HG03571 (cell line): ENCODE results near the gene PCP4L1.
"Not testable (repeated sequence)": the region's sequence is repeated elsewhere in the genome, so short reads cannot be mapped to it uniquely, and the experiment has no call there.

Experiments used
- ATAC-seq: cut with Tn5 transposase; IDR thresholded peaks from one replicate; pipeline ENCODE4 v1.9.1; 2021; ENCODE audit not compliant: unreplicated experiment

Gene PCP4L1

GRCh38 chr1:161258439-161259344 lies at the start of gene PCP4L1:
Gene PCP4L1 (plus strand): TSS chr1:161258745. CDS start chr1:161258975, 230 bp downstream.
- ATAC-seq = no peak

- peak; percentile 54 for ATAC-seq
Observed at GRCh38 chr1:161209790-161210409, 48.6 kb upstream of the PCP4L1 start.

GRCh38 chr1:161214369-161214768 lies 44.2 kb upstream of the PCP4L1 start:
- ATAC-seq = no peak

- ATAC-seq = no peak
Observed at GRCh38 chr1:161215076-161215475, 43.5 kb upstream of the PCP4L1 start, which contains the start of gene FCER1G. Gene FCER1G (plus strand): TSS chr1:161215295. CDS start chr1:161215322, 27 bp downstream.

DNA sequence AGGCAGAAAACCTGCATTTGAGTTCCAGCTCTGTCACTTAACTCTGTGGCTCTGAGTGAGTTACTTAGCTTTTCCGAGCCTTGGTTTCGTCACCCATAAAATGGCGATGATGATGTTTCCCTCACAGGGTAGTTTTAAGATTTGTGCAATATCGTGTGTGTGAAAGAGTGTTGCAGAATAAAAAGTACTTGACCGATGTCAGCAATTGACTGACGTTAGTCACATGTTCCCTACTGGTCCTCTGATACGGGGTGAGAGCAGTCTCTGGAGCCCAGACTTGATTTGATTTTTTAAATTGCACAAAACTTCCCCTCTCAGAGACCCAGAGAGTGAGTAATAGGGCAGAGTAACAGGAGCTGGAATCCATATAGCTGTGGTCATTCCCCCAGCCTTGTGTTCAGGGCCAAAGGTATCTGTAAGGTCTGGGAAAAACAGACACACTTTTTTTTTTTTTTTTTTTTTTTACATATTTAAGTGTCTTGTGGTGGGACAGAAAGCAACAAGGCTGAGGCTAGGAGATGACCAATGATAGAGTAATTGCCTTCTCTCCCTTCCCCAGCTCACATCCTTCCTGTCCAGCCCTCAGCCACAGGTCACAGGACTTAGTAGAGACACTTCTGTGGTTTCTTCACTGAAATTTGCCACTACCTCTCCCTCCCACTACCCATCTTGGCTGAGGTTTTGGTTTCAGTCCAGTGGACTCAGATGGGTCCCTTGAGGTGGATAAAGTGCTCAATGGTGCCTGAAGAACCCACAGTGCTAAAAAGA lies 41.4 kb upstream of the PCP4L1 start:
- peak; percentile 83 for ATAC-seq

GRCh38 chr1:161217831-161218230 lies 40.7 kb upstream of the PCP4L1 start:
- no peak for ATAC-seq

DNA sequence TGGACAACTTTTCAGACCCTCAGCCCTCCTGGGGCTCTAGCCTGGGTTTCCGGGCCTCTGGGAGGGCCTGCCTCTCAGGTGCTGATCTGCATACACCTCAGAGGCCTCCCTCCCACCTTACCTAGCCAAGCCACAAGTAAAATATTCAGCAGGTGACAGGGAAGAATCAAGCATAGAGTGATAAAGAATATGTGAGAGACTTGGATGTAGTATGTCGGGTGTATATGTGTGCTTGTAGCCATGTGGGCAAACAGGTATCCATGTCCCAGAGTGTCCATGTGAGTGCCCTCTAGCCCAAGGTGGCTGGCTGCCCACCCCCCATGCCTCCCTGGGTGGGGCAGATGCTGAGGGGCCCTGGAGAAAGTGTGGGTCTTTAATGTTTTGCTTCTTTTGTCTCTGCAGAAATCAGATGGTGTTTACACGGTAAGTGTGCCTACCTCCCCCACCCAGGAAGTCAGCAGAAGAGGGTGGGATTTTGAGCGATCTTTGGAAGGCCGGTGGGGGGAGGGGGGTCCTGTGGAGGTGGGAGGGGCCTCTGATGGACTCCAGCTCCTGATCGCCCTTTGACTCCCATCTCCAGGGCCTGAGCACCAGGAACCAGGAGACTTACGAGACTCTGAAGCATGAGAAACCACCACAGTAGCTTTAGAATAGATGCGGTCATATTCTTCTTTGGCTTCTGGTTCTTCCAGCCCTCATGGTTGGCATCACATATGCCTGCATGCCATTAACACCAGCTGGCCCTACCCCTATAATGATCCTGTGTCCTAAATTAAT lies 40.1 kb upstream of the PCP4L1 start:
- no peak for ATAC-seq

DNA sequence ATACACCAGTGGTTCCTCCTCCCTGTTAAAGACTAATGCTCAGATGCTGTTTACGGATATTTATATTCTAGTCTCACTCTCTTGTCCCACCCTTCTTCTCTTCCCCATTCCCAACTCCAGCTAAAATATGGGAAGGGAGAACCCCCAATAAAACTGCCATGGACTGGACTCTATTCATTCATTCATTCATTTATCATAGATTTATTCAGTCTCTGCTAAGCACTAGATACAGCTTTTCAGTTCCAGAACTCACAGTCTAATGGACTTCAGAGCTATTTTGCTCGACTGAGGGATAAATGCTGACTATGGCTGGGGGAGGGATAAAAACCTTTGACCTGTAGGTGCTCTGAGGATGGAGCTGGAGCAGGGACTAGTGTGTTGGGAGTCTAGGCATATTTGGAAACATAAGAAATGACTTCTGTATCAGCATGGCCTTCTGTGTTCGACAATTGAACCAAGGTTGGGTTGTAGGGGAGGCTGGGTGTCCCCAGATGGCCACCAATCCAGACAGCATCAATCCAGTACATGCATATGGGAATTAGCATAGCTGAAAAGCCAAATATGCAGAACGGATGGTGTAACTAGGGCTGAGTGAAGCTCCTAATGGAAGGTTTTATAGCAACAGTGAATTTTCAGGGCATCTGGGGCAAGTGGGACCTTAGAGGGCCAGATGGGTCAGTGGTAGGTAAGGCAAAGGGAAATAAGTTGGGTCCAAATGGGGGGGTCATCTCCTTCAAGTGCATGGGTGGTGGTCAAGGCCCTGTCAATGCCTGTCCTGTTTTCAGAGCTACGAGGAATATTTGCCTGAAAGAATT lies 39.3 kb upstream of the PCP4L1 start:
- ATAC-seq = no peak

DNA sequence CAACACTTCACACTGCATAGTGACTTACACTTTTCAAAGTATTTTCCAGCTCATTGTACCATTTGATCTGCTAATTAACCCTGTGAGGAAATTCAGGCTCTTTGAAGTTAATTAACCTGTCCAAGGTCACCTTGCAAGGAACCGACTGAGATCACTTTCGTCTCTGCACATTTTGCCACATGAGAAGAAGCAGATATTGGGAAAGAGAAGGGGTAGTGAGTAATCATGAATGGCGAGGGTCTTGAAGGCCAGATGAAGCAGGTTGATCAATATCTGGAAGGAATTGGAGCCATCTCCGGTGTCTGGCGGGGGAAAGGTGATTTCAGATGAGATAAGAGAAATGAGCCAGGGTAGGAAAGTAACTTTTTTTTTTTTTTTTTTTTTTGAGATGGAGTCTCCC lies 38.5 kb upstream of the PCP4L1 start:
- ATAC-seq = no peak

- no peak for ATAC-seq
Observed at GRCh38 chr1:161222175-161223019, 36.1 kb upstream of the PCP4L1 start.

DNA sequence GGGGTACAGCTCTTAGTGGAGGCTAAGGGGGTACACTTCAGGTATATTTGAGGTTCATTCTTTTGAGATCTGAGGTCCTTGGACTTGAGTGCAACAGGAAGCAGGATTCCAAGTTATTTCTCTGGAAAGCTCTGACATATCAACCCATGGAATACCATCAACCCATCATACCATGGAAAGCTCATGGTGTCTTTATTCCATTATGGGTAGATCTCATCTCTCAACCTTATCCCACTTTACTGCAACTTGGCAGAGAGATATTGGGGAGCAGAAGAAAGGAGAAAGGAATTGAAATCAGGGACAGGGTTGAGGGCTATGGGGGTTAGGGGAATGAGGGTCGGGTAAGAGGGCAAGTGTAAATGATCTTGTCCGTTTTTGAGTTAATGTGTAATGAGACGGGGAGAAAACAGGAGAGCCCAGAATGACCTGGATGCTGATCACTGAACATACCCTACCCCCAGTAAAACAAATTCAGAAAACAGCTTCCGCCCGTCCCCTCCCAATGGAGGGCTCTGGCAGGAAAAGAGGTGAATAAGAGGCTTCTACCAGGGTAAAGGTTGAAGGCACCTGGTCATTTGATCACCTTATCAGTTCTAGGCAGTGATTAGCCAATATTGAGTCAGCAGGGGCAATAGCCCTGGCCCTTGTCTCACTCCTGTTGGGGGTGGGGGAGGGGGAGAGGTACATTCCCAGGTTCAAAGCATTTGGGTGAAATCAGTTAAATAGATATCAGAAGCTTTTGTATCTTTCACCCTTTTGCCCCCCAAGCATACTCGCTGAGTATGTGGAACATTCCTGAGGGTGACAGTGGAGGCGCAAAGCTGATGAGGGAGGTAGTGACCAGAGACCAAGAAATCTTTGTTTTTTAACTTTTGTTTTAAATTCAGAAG lies 34.5 kb upstream of the PCP4L1 start:
- no peak for ATAC-seq

- ATAC-seq = not testable (repeated sequence)
Observed at GRCh38 chr1:161224695-161225087, 33.9 kb upstream of the PCP4L1 start.

DNA sequence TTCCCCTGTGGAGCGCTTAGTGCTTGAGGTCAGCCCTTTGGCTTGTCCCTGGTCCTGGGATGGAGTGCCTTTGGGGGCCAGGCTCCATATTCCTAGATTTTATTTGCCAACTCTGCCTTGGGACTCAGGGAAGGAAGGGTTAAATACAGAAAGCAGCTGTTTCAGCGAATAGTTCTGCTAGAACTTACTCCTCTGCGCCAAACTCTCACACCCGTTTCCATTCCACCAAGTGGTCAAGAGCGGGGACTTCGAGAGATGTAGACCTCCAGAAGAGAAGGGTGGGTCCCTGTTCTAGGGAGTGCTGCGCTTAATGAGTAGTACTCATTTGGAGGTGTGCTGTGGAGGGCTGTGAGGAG lies 33.4 kb upstream of the PCP4L1 start:
- no peak for ATAC-seq

GRCh38 chr1:161225534-161226319 lies 32.8 kb upstream of the PCP4L1 start, which contains the start of gene TOMM40L:
Gene TOMM40L (plus strand): TSS chr1:161226060. CDS start chr1:161226490, 430 bp downstream.
- ATAC-seq = peak; percentile 90

DNA sequence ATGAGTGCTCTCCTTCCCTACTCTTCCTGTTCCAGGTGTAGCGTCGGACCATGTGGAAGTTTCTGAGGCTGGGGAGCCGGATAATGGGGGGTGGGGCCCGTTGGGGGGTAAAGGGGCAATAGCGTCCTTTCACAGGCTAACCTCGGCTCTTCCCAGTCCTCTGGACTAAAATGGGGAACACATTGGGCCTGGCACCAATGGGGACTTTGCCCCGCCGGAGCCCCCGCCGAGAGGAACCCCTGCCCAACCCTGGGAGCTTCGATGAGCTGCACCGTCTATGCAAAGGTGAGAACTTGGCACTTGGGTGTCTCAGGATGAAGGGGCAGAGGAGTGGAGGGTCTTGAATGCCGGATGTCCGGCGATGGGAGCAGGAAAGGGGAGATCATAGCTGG lies 32.2 kb upstream of the PCP4L1 start:
- ATAC-seq = no peak

- ATAC-seq = no peak
Observed at GRCh38 chr1:161226759-161227158, 31.8 kb upstream of the PCP4L1 start.

DNA sequence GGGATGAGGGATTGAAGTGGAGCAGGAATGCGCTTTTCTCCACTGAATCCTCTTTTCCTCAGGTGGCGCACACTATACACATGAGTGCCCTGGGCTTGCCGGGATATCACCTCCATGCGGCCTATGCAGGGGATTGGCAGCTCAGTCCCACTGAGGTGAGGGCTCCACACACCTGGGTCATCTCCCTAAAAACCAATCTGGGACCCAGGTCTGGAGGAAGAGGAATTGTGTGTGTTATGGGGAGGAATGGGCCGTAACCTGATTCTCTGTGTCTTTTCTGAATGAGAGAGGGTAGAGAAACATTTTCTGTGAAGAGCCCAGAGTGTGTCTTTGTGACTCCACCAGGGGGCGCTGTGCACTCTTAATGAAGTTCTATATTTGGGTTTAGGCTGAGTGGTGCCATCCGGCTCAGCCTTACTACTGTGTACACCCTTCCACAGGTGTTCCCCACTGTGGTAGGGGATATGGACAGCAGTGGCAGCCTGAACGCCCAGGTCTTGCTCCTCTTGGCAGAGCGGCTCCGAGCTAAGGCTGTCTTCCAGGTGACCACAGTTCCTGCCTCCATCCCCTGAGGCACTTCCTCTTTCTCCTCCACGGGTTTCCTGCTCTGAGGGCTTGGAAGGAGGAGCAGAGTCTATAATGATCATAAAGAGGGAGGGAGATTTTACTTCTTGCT lies 31.2 kb upstream of the PCP4L1 start:
- peak; percentile 33 for ATAC-seq
